Measurements from ENCODE around the gene COL8A2. TPM values are rescaled to one million over a fixed set of nuclear protein-coding genes. Genes with fewer than 3 reads are reported as not detected.

COL8A2 gene
- total and polyA plus RNA-seq, 3 donors from 2014 or later, result 1.3 to 4.2 (median 2.0) TPM

DNA sequence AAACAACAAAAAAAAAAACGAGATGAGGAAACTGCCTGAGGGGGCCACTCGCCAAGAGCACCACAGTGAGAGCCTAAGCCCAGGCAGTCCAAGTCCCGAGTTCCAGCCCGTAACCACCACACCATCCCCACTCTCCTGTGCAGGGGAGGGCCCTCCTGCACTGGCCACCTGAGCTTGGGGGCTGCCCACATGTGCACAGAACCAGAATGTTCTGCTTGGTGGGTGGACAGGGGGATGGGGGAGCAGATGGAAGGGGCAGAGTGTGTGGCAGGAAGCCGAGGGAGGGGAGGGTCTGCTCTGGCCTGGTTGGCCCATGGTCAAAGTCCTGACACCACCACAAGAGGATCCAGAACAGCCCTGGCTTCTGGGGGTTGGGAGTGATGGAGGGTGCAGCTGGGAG is 18.8 kb downstream of the COL8A2 start:
- DNase-seq, result no peak
- intact Hi-C loops (cut with DNase I; ENCODE audit: low total_unique reads), result no loop called here
- no peak overlapping the region for H3K27ac ChIP-seq
- 59 to 62% methylated on average over 5 of the region's 5 CpGs for WGBS, 2 donors
- H3K9me3 ChIP-seq, result no peaks in the 10 kb centered on the region
- TF ChIP-seq, protein P1, sequence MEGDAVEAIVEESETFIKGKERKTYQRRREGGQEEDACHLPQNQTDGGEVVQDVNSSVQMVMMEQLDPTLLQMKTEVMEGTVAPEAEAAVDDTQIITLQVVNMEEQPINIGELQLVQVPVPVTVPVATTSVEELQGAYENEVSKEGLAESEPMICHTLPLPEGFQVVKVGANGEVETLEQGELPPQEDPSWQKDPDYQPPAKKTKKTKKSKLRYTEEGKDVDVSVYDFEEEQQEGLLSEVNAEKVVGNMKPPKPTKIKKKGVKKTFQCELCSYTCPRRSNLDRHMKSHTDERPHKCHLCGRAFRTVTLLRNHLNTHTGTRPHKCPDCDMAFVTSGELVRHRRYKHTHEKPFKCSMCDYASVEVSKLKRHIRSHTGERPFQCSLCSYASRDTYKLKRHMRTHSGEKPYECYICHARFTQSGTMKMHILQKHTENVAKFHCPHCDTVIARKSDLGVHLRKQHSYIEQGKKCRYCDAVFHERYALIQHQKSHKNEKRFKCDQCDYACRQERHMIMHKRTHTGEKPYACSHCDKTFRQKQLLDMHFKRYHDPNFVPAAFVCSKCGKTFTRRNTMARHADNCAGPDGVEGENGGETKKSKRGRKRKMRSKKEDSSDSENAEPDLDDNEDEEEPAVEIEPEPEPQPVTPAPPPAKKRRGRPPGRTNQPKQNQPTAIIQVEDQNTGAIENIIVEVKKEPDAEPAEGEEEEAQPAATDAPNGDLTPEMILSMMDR (IDR thresholded peaks at IDR 0.05), result no peak
- TF ChIP-seq POLR2A (IDR thresholded peaks at IDR 0.05), result no peak
- H3K27me3 ChIP-seq, result no peaks in the 10 kb centered on the region
- no peaks in the 10 kb centered on the region for H3K36me3 ChIP-seq (ENCODE audit: low read depth, missing control alignments)
- H3K4me1 ChIP-seq, result no peaks in the 10 kb centered on the region
- H3K4me3 ChIP-seq, result no peak overlapping the region

DNA sequence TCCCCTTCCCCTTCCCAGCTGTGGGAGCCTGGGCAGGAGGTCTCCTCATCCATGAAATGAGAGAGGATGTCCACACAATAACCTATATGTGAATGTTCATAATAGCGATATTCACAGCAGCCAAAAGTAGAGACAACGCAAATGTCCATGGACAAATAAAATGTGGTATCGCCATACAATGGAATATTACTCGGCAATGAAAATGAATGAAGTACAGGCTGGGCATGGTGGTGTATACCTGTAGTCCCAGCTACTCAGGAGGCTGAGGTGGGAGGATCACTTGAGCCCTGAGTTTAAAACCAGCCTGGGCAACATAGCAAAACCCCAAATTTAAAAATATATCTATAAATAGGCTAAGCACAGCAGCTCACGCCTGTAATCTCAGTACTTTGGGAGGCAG is 23.5 kb downstream of the COL8A2 start:
- DNase-seq, result no peak
- no peak overlapping the region for H3K27ac ChIP-seq
- intact Hi-C loops (cut with DNase I; ENCODE audit: low total_unique reads), result no loop called here
- no peak overlapping the region for H3K4me3 ChIP-seq
- peaks cover 12% of the 10 kb centered on the region for H3K4me1 ChIP-seq
- TF ChIP-seq, protein P1 (IDR thresholded peaks at IDR 0.05), result no peak
- no peak for TF ChIP-seq POLR2A (IDR thresholded peaks at IDR 0.05)
- H3K36me3 ChIP-seq (ENCODE audit: low read depth, missing control alignments), result no peaks in the 10 kb centered on the region
- H3K9me3 ChIP-seq, result no peaks in the 10 kb centered on the region
- no peaks in the 10 kb centered on the region for H3K27me3 ChIP-seq
- WGBS, 2 donors, result 92 to 96% methylated on average over 5 of the region's 5 CpGs

DNA sequence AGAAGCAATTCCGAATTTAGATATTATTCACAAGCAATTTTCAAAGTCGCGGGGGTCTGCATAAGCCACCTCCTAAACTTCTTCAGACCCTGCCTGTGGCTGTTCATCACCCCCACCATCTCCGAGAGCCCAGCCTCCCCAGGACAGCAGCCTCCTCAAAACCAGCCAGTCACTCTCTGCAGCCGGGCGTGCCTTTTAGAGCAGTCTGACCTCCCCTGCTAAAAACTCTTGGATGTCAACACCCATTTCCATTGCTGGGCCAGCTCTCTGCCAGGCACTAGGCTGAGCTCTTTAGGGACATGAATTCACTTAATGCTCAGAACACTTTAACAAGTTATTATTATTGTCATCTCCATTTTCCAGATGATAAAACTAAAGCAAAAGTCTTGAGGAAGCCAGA is 24.6 kb downstream of the COL8A2 start:
- Histone ChIP-seq H3K4me3 (no peak overlapping the region), H3K36me3 (ENCODE audit: low read depth, missing control alignments) (no peaks in the 10 kb centered on the region), H3K27ac (no peak overlapping the region), H3K27me3 (no peaks in the 10 kb centered on the region), H3K9me3 (no peaks in the 10 kb centered on the region), H3K4me1 (peaks cover 12% of the 10 kb centered on the region)
- intact Hi-C loops (cut with DNase I; ENCODE audit: low total_unique reads), result no loop called here
- TF ChIP-seq POLR2A (IDR thresholded peaks at IDR 0.05), result no peak
- TF ChIP-seq, protein P1 (IDR thresholded peaks at IDR 0.05), result no peak
- no peak for DNase-seq
- WGBS, 2 donors, result 80 to 84% methylated on average over 6 of the region's 6 CpGs

DNA sequence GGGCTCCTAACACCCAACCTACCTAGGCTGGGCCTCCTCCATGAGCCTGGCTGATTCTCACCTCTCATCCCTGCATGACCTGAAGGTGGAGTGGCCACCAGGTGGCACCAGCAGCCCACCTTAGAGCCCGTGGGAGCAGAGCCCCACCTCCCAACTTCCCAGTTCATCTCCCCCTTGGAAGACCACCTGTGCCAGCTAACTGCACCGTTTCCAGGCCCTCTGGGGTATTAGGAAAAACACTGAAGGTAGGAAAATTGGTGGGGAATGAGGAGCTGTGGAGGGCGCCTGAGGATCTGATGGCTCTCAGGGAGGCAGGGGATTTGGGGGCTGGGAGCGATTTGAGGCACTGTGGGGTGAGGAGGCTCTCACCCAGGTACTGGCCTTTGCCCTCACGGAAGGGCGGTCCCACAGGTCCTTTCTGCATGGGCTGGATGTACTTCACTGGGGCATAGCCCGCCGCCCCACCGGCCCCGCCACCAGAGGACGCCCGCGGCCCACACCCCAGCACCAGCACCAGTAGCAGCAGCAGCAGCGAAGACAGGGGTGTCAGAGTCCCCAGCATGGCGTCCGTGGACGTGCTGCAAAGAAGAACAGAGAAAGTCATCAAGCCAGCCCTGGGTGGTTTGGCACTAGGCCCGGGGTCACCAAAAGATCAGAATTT is 25.2 kb downstream of the COL8A2 start:
- peak; percentile 81 for DNase-seq
- TF ChIP-seq POLR2A (IDR thresholded peaks at IDR 0.05), result no peak
- TF ChIP-seq, protein P1 (IDR thresholded peaks at IDR 0.05), result peak; percentile 73 to 86 (median 80)
- Histone ChIP-seq H3K4me1 (peaks cover 13% of the 10 kb centered on the region), H3K9me3 (no peaks in the 10 kb centered on the region), H3K36me3 (ENCODE audit: low read depth, missing control alignments) (no peaks in the 10 kb centered on the region), H3K27ac (no peak overlapping the region), H3K4me3 (no peak overlapping the region), H3K27me3 (no peaks in the 10 kb centered on the region)
- intact Hi-C loops (cut with DNase I; ENCODE audit: low total_unique reads), result no loop called here
- WGBS, 2 donors, result 49 to 57% methylated on average over 13 to 18 of the region's 18 CpGs

All from testis (tissue), 3 donors.